GM23338 (cell line): ENCODE measurements around the gene AGAP1. TPM values are rescaled to one million over a fixed set of nuclear protein-coding genes. Genes with fewer than 3 reads are reported as not detected.

ENCODE experiments used
- ATAC-seq: fragments of 200-7000 bp; cut with Tn5 transposase; 3 replicates; pipeline ENCODE4 v1.9.1; 2020
- DNase-seq: peaks from one replicate; pipeline ENCODE4 v3.0.0-alpha.2; 2015; ENCODE audit warnings: low spot score
- H2AFZ ChIP-seq: fragments of 200-600 bp; sonication (generic); 2 replicates; pipeline ENCODE4 v1.8.0; 2016; ENCODE audit warnings: antibody characterized with exemption, mild to moderate bottlenecking, moderate library complexity
- H3F3A ChIP-seq: fragments of 200-600 bp; sonication (generic); replicated peaks from 2 replicates; pipeline ENCODE4 v1.8.0; 2017; ENCODE audit warnings: antibody characterized with exemption, mixed run types, low read depth
- H3K27ac ChIP-seq: fragments of 200-600 bp; sonication (generic); 2 replicates; pipeline ENCODE4 v1.6.1; 2016; ENCODE audit warnings: low read depth
- H3K27me3 ChIP-seq: fragments of 200-600 bp; sonication (generic); 2 replicates; pipeline ENCODE4 v1.8.0; 2016; ENCODE audit warnings: mild to moderate bottlenecking, mixed run types, moderate library complexity; ENCODE audit not compliant: insufficient read depth
- H3K36me3 ChIP-seq: fragments of 200-600 bp; sonication (generic); 2 replicates; pipeline ENCODE4 v1.8.0; 2016; ENCODE audit warnings: mild to moderate bottlenecking; ENCODE audit not compliant: insufficient read depth
- H3K4me1 ChIP-seq: fragments of 200-600 bp; sonication (generic); 2 replicates; pipeline ENCODE4 v1.8.0; 2016; ENCODE audit warnings: mild to moderate bottlenecking, moderate library complexity; ENCODE audit not compliant: insufficient read depth
- H3K4me2 ChIP-seq: fragments of 200-600 bp; sonication (generic); 2 replicates; pipeline ENCODE4 v1.7.1; 2017; ENCODE audit warnings: mixed run types
- H3K4me3 ChIP-seq: fragments of 200-600 bp; sonication (generic); 2 replicates; pipeline ENCODE4 v1.6.1; 2016; ENCODE audit warnings: mixed run types
- H3K79me2 ChIP-seq: fragments of 200-600 bp; sonication (generic); replicated peaks from 2 replicates; pipeline ENCODE4 v1.8.0; 2017; ENCODE audit warnings: mild to moderate bottlenecking; ENCODE audit not compliant: insufficient read depth
- H3K9me2 ChIP-seq: fragments of 200-600 bp; sonication (generic); 2 replicates; pipeline ENCODE4 v1.8.0; 2017; ENCODE audit not compliant: insufficient read depth
- H4K20me1 ChIP-seq: fragments of 200-600 bp; sonication (generic); replicated peaks from 2 replicates; pipeline ENCODE4 v1.8.0; 2017; ENCODE audit warnings: mild to moderate bottlenecking; ENCODE audit not compliant: insufficient read depth
- H3K27ac Mint-ChIP-seq: 2 replicates; pipeline ENCODE4 v1.8.0; 2020; ENCODE audit warnings: inconsistent platforms, mild to moderate bottlenecking, moderate library complexity, mixed read lengths
- H3K27me3 Mint-ChIP-seq: 3 replicates; pipeline ENCODE4 v1.8.0; 2022; ENCODE audit warnings: low read depth, mild to moderate bottlenecking, moderate library complexity, mixed read lengths, inconsistent platforms; ENCODE audit not compliant: insufficient read depth, poor library complexity
- H3K36me3 Mint-ChIP-seq: 3 replicates; pipeline ENCODE4 v1.8.0; 2021; ENCODE audit warnings: low read depth, mild to moderate bottlenecking, inconsistent platforms, moderate library complexity, mixed read lengths
- H3K4me1 Mint-ChIP-seq: 3 replicates; pipeline ENCODE4 v1.8.0; 2020; ENCODE audit warnings: mild to moderate bottlenecking, inconsistent platforms, mixed read lengths
- H3K4me3 Mint-ChIP-seq: 3 replicates; pipeline ENCODE4 v1.8.0; 2021; ENCODE audit warnings: moderate library complexity, mild to moderate bottlenecking, inconsistent platforms, mixed read lengths
- H3K9me3 Mint-ChIP-seq: 3 replicates; pipeline ENCODE4 v1.8.0; 2020; ENCODE audit warnings: moderate library complexity, mild to moderate bottlenecking, inconsistent platforms, mixed read lengths
- CREB1 ChIP-seq: fragments of 250-450 bp; sonication (Bioruptor Pico); IDR thresholded peaks from 2 replicates; pipeline ENCODE4 v1.5.0; 2020; ENCODE audit warnings: low read depth, mild to moderate bottlenecking, moderate library complexity
- CTCF ChIP-seq, 2 experiments: fragments of 200-600 bp in 1 of 2; sonication (generic) in 1 of 2; conservative IDR thresholded peaks; 2 replicates each; pipeline versions ENCODE4 v1.5.1 to v1.6.1; 2016 to 2017; ENCODE audit warnings: antibody characterized with exemption in 2 of 2, low read depth in 2 of 2, mild to moderate bottlenecking in 2 of 2, moderate library complexity in 1 of 2
- ETS1 ChIP-seq: IDR thresholded peaks from 2 replicates; pipeline ENCODE4 v1.6.1; 2016; ENCODE audit warnings: antibody characterized with exemption
- EZH2 ChIP-seq: fragments of 200-600 bp; sonication (generic); IDR thresholded peaks from one replicate; pipeline ENCODE4 v1.8.0; 2017; ENCODE audit warnings: antibody characterized with exemption, mild to moderate bottlenecking, low read depth; ENCODE audit not compliant: unreplicated experiment
- EZH2phosphoT487 ChIP-seq: fragments of 200-600 bp; sonication (generic); IDR thresholded peaks from one replicate; pipeline ENCODE4 v1.8.1; 2018; ENCODE audit warnings: antibody characterized with exemption; ENCODE audit not compliant: unreplicated experiment
- JUNB ChIP-seq: IDR thresholded peaks from one replicate; pipeline ENCODE4 v1.6.1; 2016; ENCODE audit warnings: antibody characterized with exemption; ENCODE audit not compliant: unreplicated experiment
- NANOG ChIP-seq: IDR thresholded peaks from 2 replicates; pipeline ENCODE4 v1.6.1; 2016; ENCODE audit warnings: antibody characterized with exemption, borderline replicate concordance
- POLR2AphosphoS5 ChIP-seq: IDR thresholded peaks from 2 replicates; pipeline ENCODE4 v1.6.1; 2016; ENCODE audit warnings: antibody characterized with exemption, low read depth
- STAT1 ChIP-seq: IDR thresholded peaks from one replicate; pipeline ENCODE4 v1.6.1; 2016; ENCODE audit warnings: antibody characterized with exemption; ENCODE audit not compliant: unreplicated experiment
- ZNF114 ChIP-seq: fragments of 250-450 bp; sonication (Bioruptor Pico); IDR thresholded peaks from 2 replicates; pipeline ENCODE4 v1.5.0; 2020; ENCODE audit warnings: mild to moderate bottlenecking, moderate library complexity
- ZNF331 ChIP-seq: fragments of 250-450 bp; sonication (Bioruptor Pico); IDR thresholded peaks from 2 replicates; pipeline ENCODE4 v1.5.0; 2020; ENCODE audit warnings: low read depth, mild to moderate bottlenecking, moderate library complexity
- polyA plus RNA-seq: library from polyadenylated mRNA; unstranded; fragments of >200 nt; fragmentation: Nextera tagmentation; extraction: Ambion mirVana; gene quantifications from 2 replicates; pipeline ENCODE4 v1.2.1, GENCODE V29; 2016
- total RNA-seq: library from RNA; depleted of rRNA; stranded (reverse); fragments of >200 nt; shearing (Covaris generic); gene quantifications from 2 replicates; pipeline ENCODE4 v1.2.3, GENCODE V29; 2014

AGAP1 gene
- total and polyA plus RNA-seq, 2 experiments from 2014 or later = 13.3 to 27.9 TPM

- Histone ChIP-seq H3K27ac (no peak overlapping the region), H3K27me3 (no peaks in the 10 kb centered on the region), H3F3A (no peaks in the 10 kb centered on the region), H4K20me1 (peaks cover 8% of the 10 kb centered on the region; the same call in 1 of the 2 replicates), H3K36me3 (no peaks in the 10 kb centered on the region), H3K4me2 (no peak overlapping the region), H2AFZ (no peak overlapping the region), H3K9me2 (no peaks in the 10 kb centered on the region), H3K79me2 (no peaks in the 10 kb centered on the region), H3K4me1 (peaks cover 9% of the 10 kb centered on the region), H3K4me3 (no peak overlapping the region)
- no peak for DNase-seq
- Mint-ChIP-seq H3K27me3 (peaks cover 4% of the 10 kb centered on the region), H3K27ac (no peak overlapping the region), H3K9me3 (no peaks in the 10 kb centered on the region), H3K36me3 (peaks cover 5% of the 10 kb centered on the region), H3K4me1 (peaks cover 30% of the 10 kb centered on the region), H3K4me3 (no peak overlapping the region)
- TF ChIP-seq EZH2phosphoT487 (no peak), ZNF331 (CRISPR knock-in tag) (no peak), CREB1 (CRISPR knock-in tag) (no peak), JUNB (no peak), POLR2AphosphoS5 (no peak), ZNF114 (CRISPR knock-in tag) (no peak), NANOG (no peak)
- ATAC-seq = no peak
Observed at GRCh38 chr2:235757212-235757611, 263.4 kb downstream of the AGAP1 start.

- peaks cover 10% of the 10 kb centered on the region for H3K36me3 Mint-ChIP-seq
- no peak overlapping the region for H3K4me3 Mint-ChIP-seq
Observed at GRCh38 chr2:235757640-235758039, 263.8 kb downstream of the AGAP1 start.

GRCh38 chr2:235762832-235763598, 269.2 kb downstream of the AGAP1 start:
- H3K27ac Mint-ChIP-seq = no peak overlapping the region
- H3K4me3 Mint-ChIP-seq = no peak overlapping the region
- ATAC-seq (no peak), DNase-seq (no peak)
- peaks cover 11% of the 10 kb centered on the region for H3K36me3 Mint-ChIP-seq
- no peak overlapping the region for H3K27ac ChIP-seq
- H3K4me1 ChIP-seq = no peaks in the 10 kb centered on the region
- H3K27me3 Mint-ChIP-seq = peaks cover 4% of the 10 kb centered on the region
- no peaks in the 10 kb centered on the region; the same call in 2 of the 3 replicates for H3K4me1 Mint-ChIP-seq
- H3K9me2 ChIP-seq = no peaks in the 10 kb centered on the region
- no peak overlapping the region for H3K4me3 ChIP-seq
- no peaks in the 10 kb centered on the region for H3K27me3 ChIP-seq
- no peaks in the 10 kb centered on the region for H3K36me3 ChIP-seq
- no peak overlapping the region for H2AFZ ChIP-seq
- no peaks in the 10 kb centered on the region; the same call in 1 of the 2 replicates for H4K20me1 ChIP-seq
- H3K4me2 ChIP-seq = no peak overlapping the region
- no peaks in the 10 kb centered on the region for H3K79me2 ChIP-seq
- H3K9me3 Mint-ChIP-seq = no peaks in the 10 kb centered on the region
- H3F3A ChIP-seq = no peaks in the 10 kb centered on the region
- TF ChIP-seq NANOG = no peak
- TF ChIP-seq ETS1 = no peak
- TF ChIP-seq ZNF331 (CRISPR knock-in tag) = no peak
- peak in 1 of 2 experiments; percentile 8; a peak in 1 of 4 replicates for TF ChIP-seq CTCF (conservative IDR thresholded peaks at IDR 0.05; ENCODE audit: low read depth in 2 of 2)
- no peak for TF ChIP-seq POLR2AphosphoS5

More at GRCh38 chr2:235757640-235758039, 263.8 kb downstream of the AGAP1 start:
- Histone ChIP-seq H3F3A (no peaks in the 10 kb centered on the region), H3K9me2 (no peaks in the 10 kb centered on the region), H3K4me1 (peaks cover 9% of the 10 kb centered on the region), H3K79me2 (no peaks in the 10 kb centered on the region), H2AFZ (no peak overlapping the region), H3K27me3 (no peaks in the 10 kb centered on the region), H3K36me3 (no peaks in the 10 kb centered on the region), H3K4me2 (no peak overlapping the region), H3K4me3 (no peak overlapping the region), H3K27ac (no peak overlapping the region), H4K20me1 (peaks cover 8% of the 10 kb centered on the region; the same call in 1 of the 2 replicates)
- DNase-seq (no peak), ATAC-seq (no peak)
- Mint-ChIP-seq H3K9me3 (no peaks in the 10 kb centered on the region), H3K27ac (no peak overlapping the region), H3K27me3 (peaks cover 4% of the 10 kb centered on the region), H3K4me1 (peaks cover 30% of the 10 kb centered on the region)
- TF ChIP-seq STAT1 (no peak), CREB1 (CRISPR knock-in tag) (no peak), ZNF331 (CRISPR knock-in tag) (no peak), EZH2 (no peak)
